Liver (tissue), 9 donors: Measurements from ENCODE around the gene HNRNPL. TPM values are rescaled to one million over a fixed set of nuclear protein-coding genes. Genes with fewer than 3 reads are reported as not detected.

Experiments used
- DNase-seq: peaks from one replicate; pipeline ENCODE4 v3.0.0-alpha.2; 2017; ENCODE audit warnings: low spot score
- H3K27ac ChIP-seq, 2 donors: one replicate each; pipeline ENCODE4 v1.7.0; 2013; ENCODE audit warnings: inconsistent platforms in 2 of 2, low read length in 2 of 2, control low read depth in 1 of 2, low read depth in 1 of 2, mild to moderate bottlenecking in 1 of 2
- H3K27me3 ChIP-seq, 4 donors: one replicate each; pipeline versions ENCODE4 v1.6.1 to v1.7.0; 2013; ENCODE audit warnings: low read length in 3 of 4, inconsistent platforms in 1 of 4, mild to moderate bottlenecking in 1 of 4, moderate library complexity in 1 of 4; ENCODE audit not compliant: control insufficient read depth in 4 of 4, insufficient read depth in 4 of 4
- H3K36me3 ChIP-seq, 4 donors: one replicate each; pipeline versions ENCODE4 v1.6.1 to v1.7.0; 2013; ENCODE audit warnings: low read length in 3 of 4, mild to moderate bottlenecking in 3 of 4, low read depth in 1 of 4, moderate library complexity in 1 of 4; ENCODE audit not compliant: control insufficient read depth in 4 of 4, insufficient read depth in 3 of 4
- H3K4me1 ChIP-seq, 4 donors: one replicate each; pipeline versions ENCODE4 v1.6.1 to v1.7.0; 2013; ENCODE audit warnings: low read length in 3 of 4, mild to moderate bottlenecking in 3 of 4, moderate library complexity in 1 of 4; ENCODE audit not compliant: control insufficient read depth in 4 of 4, insufficient read depth in 4 of 4
- H3K4me3 ChIP-seq, 3 donors: one replicate each; pipeline versions ENCODE4 v1.6.1 to v1.7.0; 2013; ENCODE audit warnings: low read length in 3 of 3, control low read depth in 1 of 3, low read depth in 1 of 3, mild to moderate bottlenecking in 1 of 3
- H3K9ac ChIP-seq, 2 donors: one replicate each; pipeline ENCODE4 v1.7.0; 2013; ENCODE audit warnings: low read length in 2 of 2, mild to moderate bottlenecking in 2 of 2, moderate library complexity in 2 of 2, control low read depth in 1 of 2, low read depth in 1 of 2
- H3K9me3 ChIP-seq, 4 donors: one replicate each; pipeline versions ENCODE4 v1.6.1 to v1.7.0; 2013; ENCODE audit warnings: low read length in 3 of 4; ENCODE audit not compliant: control insufficient read depth in 4 of 4
- CTCF ChIP-seq: fragments of 150-350 bp; IDR thresholded peaks from 2 replicates; pipeline ENCODE4 v1.5.1; 2017; ENCODE audit warnings: improper control_type of control experiment, low read depth, low read length; ENCODE audit not compliant: missing input control
- EGR1 ChIP-seq, 2 donors: IDR thresholded peaks; 2 replicates each; pipeline ENCODE4 v1.6.1; 2016 to 2018; ENCODE audit warnings: antibody characterized with exemption in 2 of 2, low read depth in 2 of 2
- FOXA1 ChIP-seq: IDR thresholded peaks from 2 replicates; pipeline ENCODE4 v1.6.1; 2016; ENCODE audit warnings: antibody characterized with exemption
- FOXA2 ChIP-seq: IDR thresholded peaks from 2 replicates; pipeline ENCODE4 v1.6.1; 2016; ENCODE audit warnings: antibody characterized with exemption
- GABPA ChIP-seq, 2 donors: IDR thresholded peaks in 1 of 2; conservative IDR thresholded peaks in 1 of 2; 2 replicates each; pipeline ENCODE4 v1.6.1; 2016; ENCODE audit warnings: antibody characterized with exemption in 2 of 2, mild to moderate bottlenecking in 1 of 2, moderate library complexity in 1 of 2
- HNF4A ChIP-seq, 2 donors: conservative IDR thresholded peaks; 2 replicates each; pipeline ENCODE4 v1.6.1; 2016; ENCODE audit warnings: antibody characterized with exemption in 2 of 2, mild to moderate bottlenecking in 2 of 2
- HNF4G ChIP-seq: IDR thresholded peaks from 2 replicates; pipeline ENCODE4 v1.6.1; 2016; ENCODE audit warnings: antibody characterized with exemption
- JUND ChIP-seq, 2 donors: IDR thresholded peaks; 2 replicates each; pipeline ENCODE4 v1.6.1; 2016; ENCODE audit warnings: antibody characterized with exemption in 2 of 2
- RAD21 ChIP-seq, 2 donors: IDR thresholded peaks; 2 replicates each; pipeline ENCODE4 v1.6.1; 2016; ENCODE audit warnings: antibody characterized with exemption in 2 of 2, mild to moderate bottlenecking in 2 of 2
- RXRA ChIP-seq, 2 donors: IDR thresholded peaks; 2 replicates each; pipeline ENCODE4 v1.6.1; 2017 to 2018; ENCODE audit warnings: antibody characterized with exemption in 2 of 2, mild to moderate bottlenecking in 1 of 2
- SP1 ChIP-seq: IDR thresholded peaks from 2 replicates; pipeline ENCODE4 v1.6.1; 2018; ENCODE audit warnings: antibody characterized with exemption, mild to moderate bottlenecking
- TAF1 ChIP-seq: conservative IDR thresholded peaks from 2 replicates; pipeline ENCODE4 v1.6.1; 2016; ENCODE audit warnings: antibody characterized with exemption, mild to moderate bottlenecking
- YY1 ChIP-seq: IDR thresholded peaks from 2 replicates; pipeline ENCODE4 v1.6.1; 2016; ENCODE audit warnings: antibody characterized with exemption, mild to moderate bottlenecking
- ZBTB33 ChIP-seq: IDR thresholded peaks from 2 replicates; pipeline ENCODE4 v1.6.1; 2016; ENCODE audit warnings: antibody characterized with exemption
- WGBS: extraction: QIAGEN DNeasy Blood & Tissue Kit; methylation state at CpG from one replicate; pipeline ENCODE4 v1.1.7; 2013; 5-methylcytosine and 5-hydroxymethylcytosine counted together
- polyA plus RNA-seq, 2 donors: library from polyadenylated mRNA; stranded (reverse) in 1 of 2; unstranded in 1 of 2; fragments of 200-250 nt in 1 of 2; fragments of >200 nt in 1 of 2; fragmentation: Nextera tagmentation in 1 of 2; extraction: Ambion mirVana in 1 of 2; gene quantifications; one replicate each; pipeline versions ENCODE4 v1.2.1 to v1.2.3, GENCODE V29; 2013 to 2015
- total RNA-seq, 2 donors: library from RNA; depleted of rRNA; stranded (reverse); fragments of >200 nt; gene quantifications; one replicate each; pipeline ENCODE4 v1.2.3, GENCODE V29; 2014
- TF ChIP-seq, protein P1 (sequence below): IDR thresholded peaks from 2 replicates; pipeline ENCODE4 v1.6.1; 2016; ENCODE audit warnings: antibody characterized with exemption
- TF ChIP-seq, protein P2 (sequence below): IDR thresholded peaks from 2 replicates; pipeline ENCODE4 v1.6.1; 2016; ENCODE audit warnings: antibody characterized with exemption, mild to moderate bottlenecking
- donor health status: healthy.
- donor health status: healthy.
- donor health status: healthy.
- donor health status: healthy.
- donor health status: healthy.

Gene HNRNPL
- total and polyA plus RNA-seq, 4 donors, result 50.4 to 166 (median 95.6) TPM

DNA sequence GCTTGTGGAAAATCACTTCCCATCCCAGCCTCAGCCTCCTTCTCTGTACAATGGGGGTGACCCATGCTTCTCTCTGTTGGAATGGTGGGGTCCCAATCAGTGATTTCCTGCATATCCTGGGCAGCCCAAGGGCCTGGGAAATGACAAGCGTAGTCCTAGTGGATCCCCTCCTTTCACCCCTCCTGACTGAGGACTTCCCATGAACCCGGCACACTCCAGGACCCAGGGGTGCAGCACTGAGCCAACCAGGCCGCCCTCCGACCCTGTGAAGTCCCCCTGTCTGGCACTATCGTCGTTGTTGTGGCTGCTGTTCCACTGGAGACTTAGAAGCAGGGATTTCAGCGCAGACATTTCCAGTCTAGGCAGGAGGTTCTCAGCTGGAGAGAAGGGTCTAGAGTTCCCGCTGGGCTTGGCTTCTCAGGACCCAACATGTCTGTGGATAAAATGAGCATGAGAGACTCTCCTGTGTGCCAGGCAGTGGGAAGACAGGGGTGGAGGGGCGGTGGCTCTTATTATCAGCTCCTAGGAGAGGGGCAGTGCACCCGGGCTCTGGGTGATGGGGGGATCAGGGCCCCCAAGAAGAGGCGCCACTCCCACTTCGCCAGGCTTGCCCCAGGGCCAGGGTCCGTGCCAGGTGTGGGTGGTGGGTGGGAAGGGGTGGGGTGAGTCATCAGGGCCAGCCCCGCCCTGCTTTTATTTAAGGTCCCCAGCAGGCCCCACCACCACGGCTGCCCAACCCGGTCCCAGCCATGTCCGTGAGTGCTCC lies 61.1 kb downstream of the HNRNPL start, which contains the start of gene LGALS7B:
Gene LGALS7B, plus strand, starts transcription at position 723 of the 766 bp plus-strand sequence. Its CDS starts 27 bp downstream, at position 750.
- Histone ChIP-seq H3K27ac (no peak within 1 kb of the TSS), H3K9me3 (no peaks in the 10 kb centered on the region), H3K4me3 (no peak within 1 kb of the TSS), H3K9ac (no peak within 1 kb of the TSS), H3K4me1 (peaks cover 0 to 6% (median 2%) of the 10 kb centered on the region in 4 donors), H3K36me3 (no peaks in the 10 kb centered on the region), H3K27me3 (no peaks in the 10 kb centered on the region)
- no peak for DNase-seq
- no peak for TF ChIP-seq JUND (IDR thresholded peaks at IDR 0.05)
- TF ChIP-seq, protein P1, sequence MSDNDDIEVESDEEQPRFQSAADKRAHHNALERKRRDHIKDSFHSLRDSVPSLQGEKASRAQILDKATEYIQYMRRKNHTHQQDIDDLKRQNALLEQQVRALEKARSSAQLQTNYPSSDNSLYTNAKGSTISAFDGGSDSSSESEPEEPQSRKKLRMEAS, result no peak
- TF ChIP-seq EGR1 (IDR thresholded peaks at IDR 0.05; ENCODE audit: low read depth in 2 of 2), result no peak
- TF ChIP-seq RXRA (IDR thresholded peaks at IDR 0.05), result no peak
- TF ChIP-seq FOXA1, result no peak
- TF ChIP-seq SP1, result no peak
- no peak for TF ChIP-seq CTCF
- no peak for TF ChIP-seq RAD21 (IDR thresholded peaks at IDR 0.05)
- no peak for TF ChIP-seq YY1
- TF ChIP-seq, protein P2, sequence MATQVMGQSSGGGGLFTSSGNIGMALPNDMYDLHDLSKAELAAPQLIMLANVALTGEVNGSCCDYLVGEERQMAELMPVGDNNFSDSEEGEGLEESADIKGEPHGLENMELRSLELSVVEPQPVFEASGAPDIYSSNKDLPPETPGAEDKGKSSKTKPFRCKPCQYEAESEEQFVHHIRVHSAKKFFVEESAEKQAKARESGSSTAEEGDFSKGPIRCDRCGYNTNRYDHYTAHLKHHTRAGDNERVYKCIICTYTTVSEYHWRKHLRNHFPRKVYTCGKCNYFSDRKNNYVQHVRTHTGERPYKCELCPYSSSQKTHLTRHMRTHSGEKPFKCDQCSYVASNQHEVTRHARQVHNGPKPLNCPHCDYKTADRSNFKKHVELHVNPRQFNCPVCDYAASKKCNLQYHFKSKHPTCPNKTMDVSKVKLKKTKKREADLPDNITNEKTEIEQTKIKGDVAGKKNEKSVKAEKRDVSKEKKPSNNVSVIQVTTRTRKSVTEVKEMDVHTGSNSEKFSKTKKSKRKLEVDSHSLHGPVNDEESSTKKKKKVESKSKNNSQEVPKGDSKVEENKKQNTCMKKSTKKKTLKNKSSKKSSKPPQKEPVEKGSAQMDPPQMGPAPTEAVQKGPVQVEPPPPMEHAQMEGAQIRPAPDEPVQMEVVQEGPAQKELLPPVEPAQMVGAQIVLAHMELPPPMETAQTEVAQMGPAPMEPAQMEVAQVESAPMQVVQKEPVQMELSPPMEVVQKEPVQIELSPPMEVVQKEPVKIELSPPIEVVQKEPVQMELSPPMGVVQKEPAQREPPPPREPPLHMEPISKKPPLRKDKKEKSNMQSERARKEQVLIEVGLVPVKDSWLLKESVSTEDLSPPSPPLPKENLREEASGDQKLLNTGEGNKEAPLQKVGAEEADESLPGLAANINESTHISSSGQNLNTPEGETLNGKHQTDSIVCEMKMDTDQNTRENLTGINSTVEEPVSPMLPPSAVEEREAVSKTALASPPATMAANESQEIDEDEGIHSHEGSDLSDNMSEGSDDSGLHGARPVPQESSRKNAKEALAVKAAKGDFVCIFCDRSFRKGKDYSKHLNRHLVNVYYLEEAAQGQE, result no peak
- TF ChIP-seq ZBTB33, result no peak
- no peak for TF ChIP-seq HNF4G
- no peak for TF ChIP-seq TAF1
- TF ChIP-seq HNF4A (conservative IDR thresholded peaks at IDR 0.05), result no peak
- TF ChIP-seq GABPA (IDR thresholded peaks at IDR 0.05 in 1 of 2, conservative IDR thresholded peaks at IDR 0.05 in 1 of 2), result no peak
- no peak for TF ChIP-seq FOXA2
- WGBS, result 88% methylated on average over 13 of the region's 17 CpGs
